Measurements from ENCODE around the gene MVK. TPM values are rescaled to one million over a fixed set of nuclear protein-coding genes. Genes with fewer than 3 reads are reported as not detected.
A peak's percentile ranks its signal among the peaks of the same experiment; 100 is the strongest.

Gene MVK
- total and polyA plus RNA-seq, 2 of the 4 experiments (the other 2 are of a cell fraction), result 6.6 to 11.5 TPM

DNA sequence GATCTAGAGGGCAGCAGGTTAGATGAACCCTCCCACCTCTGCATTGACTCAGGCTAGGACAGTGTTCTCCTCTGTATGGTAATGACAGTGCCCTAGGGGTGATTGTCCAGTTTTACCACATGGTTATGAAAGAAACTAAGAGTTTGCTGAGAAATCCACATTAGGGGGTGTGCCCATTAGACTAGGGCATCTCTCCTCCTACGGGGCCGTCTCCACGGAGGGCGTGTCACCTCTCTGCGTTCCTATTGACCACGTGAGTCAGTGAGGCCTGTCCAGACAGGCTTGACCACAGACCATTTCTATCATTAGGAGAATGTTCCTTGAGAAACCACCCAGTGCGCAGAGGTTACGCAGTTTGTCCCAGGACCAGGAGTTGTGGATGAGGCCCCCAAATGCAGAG, 8.3 kb downstream of the MVK start:
- DNase-seq, result peak; percentile 45
- Histone ChIP-seq H2BK120ac (ENCODE audit: low read depth, low read length) (no peak overlapping the region), H3K4ac (ENCODE audit: low read depth, low read length) (no peak overlapping the region), H4K5ac (ENCODE audit: low read depth, low read length) (no peak overlapping the region), H3K4me3 (ENCODE audit: insufficient read depth, low read depth, low read length) (no peak overlapping the region), H3K4me1 (ENCODE audit: control insufficient read depth, insufficient read depth, low read length) (no peaks in the 10 kb centered on the region), H2AK5ac (ENCODE audit: low read depth, low read length) (no peak overlapping the region), H4K20me1 (ENCODE audit: insufficient read depth, low read length) (no peaks in the 10 kb centered on the region), H4K8ac (ENCODE audit: low read depth in 2 of 2, low read length in 2 of 2) (no peak overlapping the region), H2AFZ (replicated peaks; ENCODE audit: low read length, poor library complexity) (no peak overlapping the region), H2BK20ac (ENCODE audit: low read depth, low read length) (no peak overlapping the region), H3K36me3 (ENCODE audit: control insufficient read depth, insufficient read depth, low read length) (peaks cover 8% of the 10 kb centered on the region), H3K4me2 (ENCODE audit: low read depth, low read length) (no peak overlapping the region), H3K79me1 (ENCODE audit: low read depth in 1 of 2, low read length in 2 of 2) (no peaks in the 10 kb centered on the region; a peak in 1 of 4 replicates), H3K27ac (ENCODE audit: insufficient read depth, low read length) (no peak overlapping the region), H3K23ac (ENCODE audit: low read depth, low read length) (no peak overlapping the region), H3K27me3 (ENCODE audit: control insufficient read depth, insufficient read depth, low read length) (no peaks in the 10 kb centered on the region), H3K56ac (ENCODE audit: extremely low read depth, insufficient read depth, low read length) (no peak overlapping the region), H3K14ac (replicated peaks; ENCODE audit: low read depth, low read length) (no peak overlapping the region), H3K9ac (ENCODE audit: low read depth, low read length) (no peak overlapping the region), H3K9me1 (ENCODE audit: insufficient read depth, low read length) (0 out of 2 replicates have a peak, but pooled peaks cover 8% of the 10 kb centered on the region), H4K91ac (ENCODE audit: insufficient read depth, low read depth, low read length) (no peak overlapping the region), H2BK15ac (ENCODE audit: low read depth, low read length) (no peak overlapping the region), H2BK5ac (ENCODE audit: low read depth, low read length, poor library complexity, severe bottlenecking) (no peak overlapping the region), H3K9me3 (ENCODE audit: control insufficient read depth, insufficient read depth, low read length) (no peaks in the 10 kb centered on the region), H3K18ac (ENCODE audit: low read depth, low read length) (no peak overlapping the region), H2AK9ac (replicated peaks; ENCODE audit: low read depth, low read length, poor library complexity) (no peak overlapping the region)
- ATAC-seq (ENCODE audit: low read depth), result peak; percentile 60; the same call in 1 of the 2 replicates
- BruUV-seq (replicated peaks), result no TSS peak
- TF ChIP-seq SMC3 (IDR thresholded peaks at IDR 0.05; ENCODE audit: low read depth, low read length), result no peak
- TF ChIP-seq USF2 (IDR thresholded peaks at IDR 0.05; ENCODE audit: low read depth, low read length), result peak; percentile 8; the same call in 1 of the 2 replicates
- in situ Hi-C loops (cut with MboI; ENCODE audit: low sequenced_read_pairs) (no loop called here), dilution Hi-C loops (cut with HindIII; ENCODE audit: low sequenced_read_pairs, unreplicated experiment) (no loop called here), intact Hi-C loops (cut with micrococcal nuclease) (no loop called here)
- CTCF ChIA-PET, result no interaction called here
- WGBS, 2 experiments (ENCODE audit: extremely low coverage in 2 of 2, insufficient read length in 1 of 2), result 100% methylated on average over 1 of the region's 8 CpGs; no CpG with 5 or more reads in 1 of the 2 experiments
- POLR2A ChIA-PET (ENCODE audit: unreplicated experiment), result no interaction called here
